Amniotic epithelial cell (primary cell): ENCODE results near the gene MBD3L3.
"Not testable (repeated sequence)": the region's sequence is repeated elsewhere in the genome, so short reads cannot be mapped to it uniquely, and the experiment has no call there.

ENCODE experiments used
- DNase-seq: peaks from one replicate; pipeline ENCODE4 v3.0.0-alpha.2; 2010; ENCODE audit warnings: low read depth

MBD3L3 gene

DNA sequence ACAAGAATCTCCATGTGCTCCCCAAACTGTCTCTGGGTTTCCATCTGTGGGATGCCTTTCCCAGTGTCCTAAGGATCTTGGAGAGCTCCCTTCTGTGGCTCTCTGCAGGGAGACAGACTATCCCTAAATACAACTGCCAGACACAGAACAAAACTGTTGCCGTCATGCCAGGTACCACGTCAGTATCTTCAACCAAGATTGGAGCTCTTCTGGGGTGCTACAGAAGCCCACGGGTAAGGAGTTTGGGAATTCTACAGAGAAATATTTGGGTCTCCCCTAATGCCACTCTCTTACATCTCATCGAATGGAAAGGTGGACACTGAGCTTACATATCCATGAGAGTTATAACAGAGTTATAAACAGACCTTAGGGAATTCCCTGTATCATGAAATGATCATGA, 4.9 kb upstream of the MBD3L3 start:
- no peak for DNase-seq

DNA sequence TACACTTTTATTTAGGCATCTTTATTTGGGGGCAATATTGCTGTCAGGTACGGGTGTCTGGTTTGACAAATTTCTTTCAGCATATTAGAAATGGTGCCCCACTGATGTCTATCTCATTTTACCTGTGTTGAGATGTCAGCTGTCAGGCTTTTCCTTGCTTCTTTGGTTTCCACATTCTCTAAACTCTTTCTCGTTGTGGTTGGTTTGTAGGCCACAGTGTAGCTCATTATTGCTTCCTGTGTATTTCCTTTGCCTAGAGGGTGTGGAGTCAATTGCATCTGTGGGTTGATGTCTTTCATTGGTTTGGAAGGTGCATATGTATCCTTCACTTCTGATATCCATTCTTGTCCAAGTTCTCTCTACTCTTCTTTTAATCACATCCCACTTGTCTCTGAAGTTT, 1.5 kb upstream of the MBD3L3 start:
- DNase-seq, result not testable (repeated sequence)

DNA sequence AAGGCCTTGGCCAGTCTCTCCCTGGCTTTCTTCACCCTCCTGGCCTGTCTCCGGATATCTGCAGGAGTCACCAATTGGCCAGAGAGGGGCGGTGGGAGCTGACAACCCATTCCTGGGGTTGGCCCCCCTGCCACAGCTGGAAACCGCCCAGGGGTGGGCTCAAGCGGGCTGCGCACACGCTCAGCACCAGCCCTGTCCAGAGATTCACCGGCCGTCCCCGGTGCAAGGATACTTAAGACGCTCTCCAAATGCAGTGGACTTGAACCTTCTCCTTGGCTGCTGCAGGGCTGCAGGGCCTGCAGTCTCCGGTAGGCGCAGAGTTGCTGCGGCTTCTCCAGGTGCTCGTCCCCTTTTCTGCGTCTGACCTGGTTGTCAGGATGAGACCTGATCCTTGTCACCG, 2.1 kb downstream of the MBD3L3 start:
- not testable (repeated sequence) for DNase-seq

DNA sequence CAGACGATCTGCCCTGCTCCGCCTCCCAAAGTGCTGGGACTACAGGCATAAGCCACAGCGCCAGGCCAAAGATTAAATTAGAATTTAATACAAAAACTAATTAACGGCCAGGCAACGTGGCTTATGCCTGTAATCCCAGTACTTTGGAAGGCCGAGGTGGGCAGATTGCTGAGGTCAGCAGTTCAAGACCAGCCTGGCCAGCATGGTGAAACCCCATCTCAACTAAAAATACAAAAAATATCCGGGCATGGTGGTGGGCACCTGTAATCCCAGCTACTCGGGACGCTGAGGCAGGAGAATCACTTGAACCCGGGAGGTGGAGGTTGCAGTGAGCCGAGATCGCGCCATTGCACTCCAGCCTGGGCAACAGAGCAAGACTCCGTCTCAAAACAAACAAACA, 2.8 kb downstream of the MBD3L3 start:
- DNase-seq, result not testable (repeated sequence)

DNA sequence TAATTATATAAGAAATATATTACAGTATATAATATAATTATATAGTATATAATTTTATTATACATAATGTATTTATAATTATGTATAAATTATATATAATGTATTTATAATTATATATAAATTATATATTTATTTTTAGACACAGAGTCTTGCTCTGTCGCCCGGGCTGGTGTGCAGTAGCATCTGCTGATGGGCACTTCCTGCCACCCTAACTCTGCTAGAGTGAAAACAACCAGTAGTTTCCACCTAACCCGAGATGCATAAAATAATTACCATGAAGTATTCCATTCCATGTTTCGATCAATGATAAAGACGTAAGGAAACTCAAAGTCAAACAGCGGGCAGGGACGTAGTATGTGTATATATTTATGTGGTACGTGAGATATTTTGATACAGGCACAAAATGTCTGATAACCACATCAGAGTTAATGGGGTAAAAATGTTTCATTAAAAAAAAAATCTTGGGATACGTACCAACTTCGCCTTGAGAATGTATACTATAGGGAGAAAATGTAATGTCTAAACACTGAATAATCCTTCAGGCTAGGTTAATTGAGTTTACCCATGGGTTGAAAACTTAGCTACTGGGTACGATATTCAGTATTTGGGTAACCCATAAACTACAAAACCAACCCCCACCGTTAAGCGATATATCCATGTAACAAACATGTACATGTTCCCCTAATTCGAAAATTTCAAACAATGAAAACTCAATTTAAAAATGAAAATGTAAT, 3.7 kb downstream of the MBD3L3 start:
- DNase-seq, result not testable (repeated sequence)

DNA sequence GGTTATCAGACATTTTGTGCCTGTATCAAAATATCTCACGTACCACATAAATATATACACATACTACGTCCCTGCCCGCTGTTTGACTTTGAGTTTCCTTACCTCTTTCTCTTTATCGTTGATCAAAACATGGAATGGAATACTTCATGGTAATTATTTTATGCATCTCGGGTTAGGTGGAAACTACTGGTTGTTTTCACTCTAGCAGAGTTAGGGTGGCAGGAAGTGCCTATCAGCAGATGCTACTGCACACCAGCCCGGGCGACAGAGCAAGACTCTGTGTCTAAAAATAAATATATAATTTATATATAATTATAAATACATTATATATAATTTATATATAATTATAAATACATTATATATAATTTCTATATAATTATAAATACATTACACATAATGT, 5.6 kb downstream of the MBD3L3 start:
- DNase-seq, result not testable (repeated sequence)

DNA sequence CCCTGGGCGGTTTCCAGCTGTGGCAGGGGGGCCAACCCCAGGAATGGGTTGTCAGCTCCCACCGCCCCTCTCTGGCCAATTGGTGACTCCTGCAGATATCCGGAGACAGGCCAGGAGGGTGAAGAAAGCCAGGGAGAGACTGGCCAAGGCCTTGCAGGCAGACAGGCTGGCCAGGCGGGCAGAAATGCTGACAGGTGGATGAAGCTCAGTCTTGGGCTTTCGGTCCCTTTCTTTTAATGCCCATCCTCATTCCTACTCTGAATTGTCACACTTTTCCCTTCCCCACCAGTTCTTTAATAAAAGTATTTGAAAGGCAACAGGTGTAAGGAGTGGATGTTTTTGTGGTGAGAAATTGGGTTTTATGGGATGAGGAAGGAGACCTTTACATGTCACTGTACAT, 7.1 kb downstream of the MBD3L3 start:
- DNase-seq, result not testable (repeated sequence)

DNA sequence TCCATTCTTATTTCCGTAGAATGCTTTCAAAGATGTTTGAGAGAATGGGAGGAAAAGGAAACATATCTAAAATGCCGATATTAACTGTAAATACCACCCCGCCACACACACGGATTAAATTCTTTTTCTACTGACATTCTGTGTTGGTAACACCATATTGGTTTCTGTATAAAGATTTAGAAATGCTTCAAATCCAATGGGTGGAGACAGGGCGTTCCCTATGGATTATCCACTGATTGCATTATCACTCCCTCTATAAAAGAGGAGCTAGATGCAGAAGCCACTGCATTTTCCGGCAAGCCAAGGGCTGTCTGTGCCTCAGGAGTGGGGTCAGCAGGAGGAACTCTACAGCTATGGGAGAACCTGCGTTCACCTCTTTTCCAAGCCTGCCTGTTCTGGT, 9.5 kb downstream of the MBD3L3 start, which contains the start of gene MBD3L2:
Gene MBD3L2, plus strand, starts transcription at position 301 of the 400 bp plus-strand sequence. Its CDS starts 53 bp downstream, at position 354.
- not testable (repeated sequence) for DNase-seq

DNA sequence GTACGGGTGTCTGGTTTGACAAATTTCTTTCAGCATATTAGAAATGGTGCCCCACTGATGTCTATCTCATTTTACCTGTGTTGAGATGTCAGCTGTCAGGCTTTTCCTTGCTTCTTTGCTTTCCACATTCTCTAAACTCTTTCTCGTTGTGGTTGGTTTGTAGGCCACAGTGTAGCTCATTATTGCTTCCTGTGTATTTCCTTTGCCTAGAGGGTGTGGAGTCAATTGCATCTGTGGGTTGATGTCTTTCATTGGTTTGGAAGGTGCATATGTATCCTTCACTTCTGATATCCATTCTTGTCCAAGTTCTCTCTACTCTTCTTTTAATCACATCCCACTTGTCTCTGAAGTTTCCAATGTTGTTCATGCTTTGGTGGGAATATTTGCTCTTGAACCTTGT, 16.9 kb downstream of the MBD3L3 start:
- DNase-seq, result not testable (repeated sequence)

DNA sequence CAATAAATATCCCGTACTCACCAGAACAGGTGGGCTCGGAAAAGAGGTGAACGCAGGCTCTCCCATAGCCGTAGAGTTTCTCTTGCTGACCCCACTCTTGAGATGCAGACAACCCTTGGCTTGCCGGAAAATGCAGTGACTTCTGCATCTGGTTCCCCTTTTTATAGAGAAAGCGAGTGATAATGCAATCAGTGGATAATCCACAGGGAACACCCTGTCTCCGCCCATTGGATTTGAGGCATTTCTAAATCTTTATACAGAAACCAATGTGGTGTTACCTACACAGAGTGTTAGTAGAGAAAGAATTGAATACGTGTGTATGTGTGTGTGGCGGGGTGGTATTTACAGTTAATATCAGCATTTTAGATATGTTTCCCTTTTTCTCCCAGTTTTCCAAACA, 18.4 kb downstream of the MBD3L3 start, which contains the start of gene MBD3L4:
Gene MBD3L4, minus strand, starts transcription at position 101 of the 400 bp plus-strand sequence. Its CDS starts 35 bp downstream, at position 66.
- not testable (repeated sequence) for DNase-seq

DNA sequence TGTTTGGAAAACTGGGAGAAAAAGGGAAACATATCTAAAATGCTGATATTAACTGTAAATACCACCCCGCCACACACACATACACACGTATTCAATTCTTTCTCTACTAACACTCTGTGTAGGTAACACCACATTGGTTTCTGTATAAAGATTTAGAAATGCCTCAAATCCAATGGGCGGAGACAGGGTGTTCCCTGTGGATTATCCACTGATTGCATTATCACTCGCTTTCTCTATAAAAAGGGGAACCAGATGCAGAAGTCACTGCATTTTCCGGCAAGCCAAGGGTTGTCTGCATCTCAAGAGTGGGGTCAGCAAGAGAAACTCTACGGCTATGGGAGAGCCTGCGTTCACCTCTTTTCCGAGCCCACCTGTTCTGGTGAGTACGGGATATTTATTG, 28.2 kb downstream of the MBD3L3 start, which contains the start of gene MBD3L5:
Gene MBD3L5, plus strand, starts transcription at position 301 of the 400 bp plus-strand sequence. Its CDS starts 34 bp downstream, at position 335.
- DNase-seq, result not testable (repeated sequence)

DNA sequence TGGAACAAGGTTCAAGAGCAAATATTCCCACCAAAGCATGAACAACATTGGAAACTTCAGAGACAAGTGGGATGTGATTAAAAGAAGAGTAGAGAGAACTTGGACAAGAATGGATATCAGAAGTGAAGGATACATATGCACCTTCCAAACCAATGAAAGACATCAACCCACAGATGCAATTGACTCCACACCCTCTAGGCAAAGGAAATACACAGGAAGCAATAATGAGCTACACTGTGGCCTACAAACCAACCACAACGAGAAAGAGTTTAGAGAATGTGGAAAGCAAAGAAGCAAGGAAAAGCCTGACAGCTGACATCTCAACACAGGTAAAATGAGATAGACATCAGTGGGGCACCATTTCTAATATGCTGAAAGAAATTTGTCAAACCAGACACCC, 29.7 kb downstream of the MBD3L3 start:
- DNase-seq, result not testable (repeated sequence)

DNA sequence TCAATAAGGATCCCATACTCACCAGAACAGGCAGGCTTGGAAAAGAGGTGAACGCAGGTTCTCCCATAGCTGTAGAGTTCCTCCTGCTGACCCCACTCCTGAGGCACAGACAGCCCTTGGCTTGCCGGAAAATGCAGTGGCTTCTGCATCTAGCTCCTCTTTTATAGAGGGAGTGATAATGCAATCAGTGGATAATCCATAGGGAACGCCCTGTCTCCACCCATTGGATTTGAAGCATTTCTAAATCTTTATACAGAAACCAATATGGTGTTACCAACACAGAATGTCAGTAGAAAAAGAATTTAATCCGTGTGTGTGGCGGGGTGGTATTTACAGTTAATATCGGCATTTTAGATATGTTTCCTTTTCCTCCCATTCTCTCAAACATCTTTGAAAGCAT, 37.1 kb downstream of the MBD3L3 start, which contains the start of gene MBD3L2B:
Gene MBD3L2B, minus strand, starts transcription at position 101 of the 400 bp plus-strand sequence. Its CDS starts 34 bp downstream, at position 67.
- DNase-seq, result not testable (repeated sequence)

DNA sequence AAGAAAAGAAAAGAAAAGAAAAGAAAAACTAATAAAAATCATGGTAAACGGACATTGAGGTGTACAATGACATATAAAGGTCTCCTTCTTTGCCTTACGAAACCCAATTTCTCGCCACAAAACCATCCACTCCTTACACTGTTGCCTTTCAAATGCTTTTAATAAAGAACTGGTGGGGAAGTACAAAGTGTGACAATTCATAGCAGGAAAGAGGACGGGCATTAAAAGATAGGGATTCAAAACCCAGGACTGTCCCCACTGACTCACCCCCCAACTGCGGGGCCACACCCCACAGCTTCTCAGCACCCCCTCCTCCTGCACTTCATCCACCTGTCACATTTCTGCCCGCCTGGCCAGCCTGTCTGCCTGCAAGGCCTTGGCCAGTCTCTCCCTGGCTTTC, 39.6 kb downstream of the MBD3L3 start:
- DNase-seq, result no peak

DNA sequence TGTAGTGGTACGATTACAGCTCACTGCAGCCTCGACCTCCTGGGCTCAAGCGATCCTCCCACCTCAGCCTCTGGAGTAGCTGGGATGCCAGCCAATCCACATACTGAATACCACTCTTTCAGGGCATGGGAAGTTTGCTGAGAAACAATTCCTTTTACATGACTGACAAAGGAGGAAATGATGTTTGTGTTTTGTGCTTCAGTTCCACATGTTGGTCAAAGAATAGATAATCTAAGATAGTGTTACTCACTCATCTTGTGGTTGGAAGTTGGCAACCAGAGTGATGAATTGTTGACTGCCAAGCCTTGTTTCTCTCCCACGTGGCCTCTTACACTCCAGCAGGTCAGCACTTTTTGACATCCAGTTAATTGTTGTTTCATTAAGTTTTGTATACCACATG, 44.8 kb downstream of the MBD3L3 start:
- peak; percentile 44 for DNase-seq

DNA sequence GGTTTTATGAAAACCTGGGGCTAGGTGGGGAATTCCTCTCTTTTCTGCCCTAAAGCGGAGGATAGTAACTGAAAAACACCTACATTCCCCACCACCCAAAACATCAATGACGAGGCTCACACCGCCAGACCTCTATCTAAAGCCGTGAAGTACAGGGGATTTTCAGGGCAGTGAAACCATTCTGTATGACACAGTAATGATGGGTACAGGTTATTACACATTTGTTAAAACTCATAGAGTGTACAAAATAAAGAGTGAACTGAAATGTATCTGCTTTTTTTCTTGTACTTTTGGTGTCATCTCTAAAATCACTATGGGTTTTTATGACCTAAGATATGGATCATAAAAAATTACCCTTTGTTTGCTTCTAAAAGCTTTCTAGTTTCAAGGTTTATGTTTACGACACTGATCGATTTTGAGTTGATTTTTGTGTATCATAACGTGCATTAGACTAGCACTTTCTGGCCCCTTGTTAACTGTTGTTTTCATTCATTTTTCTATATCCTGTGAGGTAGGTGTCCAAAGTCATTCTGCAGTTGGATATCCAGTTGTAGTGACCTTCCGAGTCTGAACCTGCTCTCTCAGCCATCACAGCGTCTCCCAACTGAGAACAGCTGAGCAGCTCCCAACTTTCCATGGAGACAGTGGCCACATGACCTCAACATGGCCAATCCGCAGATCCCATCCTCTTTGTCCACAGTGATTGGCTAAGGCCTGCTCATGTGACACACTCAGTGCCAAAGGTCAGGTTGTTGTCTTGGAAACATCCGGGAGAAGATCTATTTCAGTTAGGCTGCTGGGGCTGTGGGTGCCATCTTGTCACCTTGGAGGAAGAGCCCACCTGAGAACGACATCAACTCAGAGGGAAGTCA, 47.5 kb downstream of the MBD3L3 start:
- DNase-seq, result no peak

DNA sequence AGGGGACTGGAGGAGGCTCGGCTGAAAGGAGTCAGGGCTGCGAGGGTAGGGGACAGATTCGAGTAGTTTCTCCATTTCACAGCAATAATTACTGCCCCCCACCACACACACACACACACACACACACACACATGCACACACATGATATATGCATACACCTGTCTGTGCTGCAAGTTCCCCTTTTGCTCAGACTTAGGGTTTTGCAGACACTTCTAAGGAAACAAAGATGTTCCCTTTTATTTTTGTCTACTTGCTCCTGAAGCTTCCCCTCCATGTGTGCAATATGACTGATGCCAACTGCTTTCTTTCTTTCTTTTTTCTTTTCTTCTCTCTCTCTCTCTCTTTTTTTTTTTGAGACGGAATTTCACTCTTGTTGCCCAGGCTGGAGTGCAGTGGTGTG, 50.6 kb downstream of the MBD3L3 start:
- DNase-seq, result no peak
